Omental fat pad (tissue), 4 donors: Measurements from ENCODE around the gene RNF44. TPM values are rescaled to one million over a fixed set of nuclear protein-coding genes. Genes with fewer than 3 reads are reported as not detected.

ENCODE experiments used
- ATAC-seq: fragments of 150-250 bp; one replicate; pipeline ENCODE4 v1.9.1; 2016; ENCODE audit warnings: mild to moderate bottlenecking, moderate library complexity; ENCODE audit not compliant: low FRiP score
- DNase-seq: peaks from one replicate; pipeline ENCODE4 v3.0.0-alpha.2; 2019; ENCODE audit warnings: low spot score
- CTCF ChIP-seq, 3 donors: fragments of 450-650 bp; IDR thresholded peaks; one replicate each; pipeline ENCODE4 v1.5.1; 2016 to 2017; ENCODE audit warnings: antibody characterized with exemption in 3 of 3, mild to moderate bottlenecking in 3 of 3, moderate library complexity in 2 of 3
- total RNA-seq, 4 donors: library from RNA; depleted of rRNA; stranded (reverse); fragments of >200 nt; gene quantifications; one replicate each; pipeline ENCODE4 v1.1.0, GENCODE V29; 2016

RNF44 gene
- total RNA-seq, 4 donors from 2014 or later = 7.4 to 24.4 (median 10.8) TPM

DNA sequence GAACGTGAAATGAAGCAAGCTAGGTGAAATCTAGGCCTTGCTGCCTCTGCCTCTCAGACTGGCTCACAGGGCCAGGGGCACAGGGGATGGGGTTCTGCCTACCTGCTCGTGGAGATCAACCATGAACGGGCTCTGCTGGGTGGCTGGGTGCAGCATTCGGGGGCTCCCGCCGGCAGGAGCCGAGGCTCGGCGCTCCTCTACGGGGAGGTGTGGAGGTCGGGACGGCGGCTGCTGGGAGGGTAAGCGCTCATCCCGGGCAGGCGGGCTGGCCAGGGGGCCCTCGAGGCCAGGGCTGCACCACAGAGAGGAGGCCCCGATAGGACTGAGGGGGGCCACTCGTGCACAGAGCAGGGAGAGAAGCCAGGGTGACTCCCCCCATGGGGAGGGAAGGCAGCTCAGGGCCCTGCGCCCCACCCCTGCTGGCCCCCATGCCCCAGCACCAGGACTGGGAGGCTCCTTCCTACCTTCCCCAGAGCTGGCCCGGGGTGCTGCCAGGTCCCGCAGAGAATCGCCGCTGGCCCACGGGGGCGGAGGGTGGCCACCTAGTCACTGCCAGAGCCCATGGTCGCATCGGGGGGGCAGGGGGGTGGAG, 5.2 kb downstream of the RNF44 start:
- DNase-seq = no peak
- ATAC-seq = no peak
- no peak for TF ChIP-seq CTCF (IDR thresholded peaks at IDR 0.05)

- DNase-seq = no peak
- ATAC-seq = no peak
- TF ChIP-seq CTCF (IDR thresholded peaks at IDR 0.05) = no peak
These were observed 6.0 kb downstream of the RNF44 start for GRCh38 chr5:176530983-176531901.

GRCh38 chr5:176530393-176530982, 6.7 kb downstream of the RNF44 start:
- ATAC-seq (no peak), DNase-seq (no peak)
- TF ChIP-seq CTCF (IDR thresholded peaks at IDR 0.05) = no peak

DNA sequence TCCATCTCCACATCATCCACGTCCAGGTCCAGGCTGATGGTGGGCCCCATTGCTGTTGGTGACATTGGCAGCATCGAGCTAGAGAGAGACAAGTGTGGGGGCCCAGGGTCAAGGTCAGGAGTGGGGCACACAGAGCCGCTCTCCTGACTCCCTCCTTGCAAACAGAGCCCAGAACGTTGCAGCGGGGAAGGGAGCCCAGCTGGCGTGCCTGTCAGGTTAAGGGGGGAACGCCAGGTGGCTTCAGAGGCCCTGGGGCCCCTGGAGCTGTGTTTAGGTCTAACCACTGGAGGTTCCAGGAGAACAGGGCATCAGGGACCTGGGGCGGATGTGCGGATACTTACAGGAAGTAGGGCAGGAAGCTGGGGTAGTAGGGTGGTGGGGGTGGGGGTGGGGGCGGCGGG, 7.5 kb downstream of the RNF44 start:
- ATAC-seq (no peak), DNase-seq (no peak)
- TF ChIP-seq CTCF (IDR thresholded peaks at IDR 0.05) = no peak

GRCh38 chr5:176529116-176529740, 8.0 kb downstream of the RNF44 start:
- TF ChIP-seq CTCF (IDR thresholded peaks at IDR 0.05) = no peak
- no peak for DNase-seq
- no peak for ATAC-seq

- ATAC-seq (no peak), DNase-seq (no peak)
- no peak for TF ChIP-seq CTCF (IDR thresholded peaks at IDR 0.05)
These were observed 8.5 kb downstream of the RNF44 start for GRCh38 chr5:176528761-176529115.
